HG03457 (cell line): ENCODE measurements around the gene DLG2.

Experiments
- ATAC-seq: cut with Tn5 transposase; IDR thresholded peaks from one replicate; pipeline ENCODE4 v1.9.1; 2021; ENCODE audit warnings: moderate number of reproducible peaks; ENCODE audit not compliant: unreplicated experiment

The DLG2 gene

GRCh38 chr11:83922318-83922717 lies 1704.8 kb downstream of the DLG2 start:
- ATAC-seq = no peak

GRCh38 chr11:83921447-83922192 lies 1705.5 kb downstream of the DLG2 start:
- no peak for ATAC-seq

- ATAC-seq = no peak
Measured at GRCh38 chr11:83918476-83918875, 1708.7 kb downstream of the DLG2 start.

GRCh38 chr11:83914995-83915394 lies 1712.1 kb downstream of the DLG2 start:
- ATAC-seq = no peak

- no peak for ATAC-seq
Measured at GRCh38 chr11:83909579-83910534, 1717.3 kb downstream of the DLG2 start.

- no peak for ATAC-seq
Measured at GRCh38 chr11:83908298-83908856, 1718.8 kb downstream of the DLG2 start.

GRCh38 chr11:83895516-83895915 lies 1731.6 kb downstream of the DLG2 start:
- no peak for ATAC-seq

- ATAC-seq = no peak
Measured at GRCh38 chr11:83881428-83881827, 1745.7 kb downstream of the DLG2 start.

- ATAC-seq = no peak
Measured at GRCh38 chr11:83871054-83871453, 1756.1 kb downstream of the DLG2 start.

GRCh38 chr11:83866655-83867054 lies 1760.5 kb downstream of the DLG2 start:
- no peak for ATAC-seq

GRCh38 chr11:83865636-83866461 lies 1761.3 kb downstream of the DLG2 start:
- no peak for ATAC-seq

GRCh38 chr11:83864412-83865057 lies 1762.6 kb downstream of the DLG2 start:
- no peak for ATAC-seq

- no peak for ATAC-seq
Measured at GRCh38 chr11:83863272-83863671, 1763.9 kb downstream of the DLG2 start.

GRCh38 chr11:83862691-83863090 lies 1764.5 kb downstream of the DLG2 start:
- no peak for ATAC-seq

- no peak for ATAC-seq
Measured at GRCh38 chr11:83862033-83862432, 1765.1 kb downstream of the DLG2 start.

- ATAC-seq = no peak
Measured at GRCh38 chr11:83858694-83859093, 1768.5 kb downstream of the DLG2 start.

GRCh38 chr11:83855237-83855636 lies 1771.9 kb downstream of the DLG2 start:
- no peak for ATAC-seq

GRCh38 chr11:83852775-83853442 lies 1774.2 kb downstream of the DLG2 start:
- no peak for ATAC-seq

GRCh38 chr11:83852012-83852411 lies 1775.1 kb downstream of the DLG2 start:
- ATAC-seq = no peak
